Colonic mucosa (tissue), 4 donors: ENCODE results near the gene S1PR4. TPM values are rescaled to one million over a fixed set of nuclear protein-coding genes. Genes with fewer than 3 reads are reported as not detected.
"Not testable (repeated sequence)": the region's sequence is repeated elsewhere in the genome, so short reads cannot be mapped to it uniquely, and the experiment has no call there.

Experiments
- DNase-seq: peaks from one replicate; pipeline ENCODE4 v3.0.0-alpha.2; 2020
- H3K27ac ChIP-seq: fragments of 200-600 bp; one replicate; pipeline ENCODE4 v1.8.0; 2021
- H3K27me3 ChIP-seq: fragments of 200-600 bp; one replicate; pipeline ENCODE4 v1.8.0; 2021
- H3K36me3 ChIP-seq: fragments of 200-600 bp; one replicate; pipeline ENCODE4 v1.8.0; 2021
- H3K4me1 ChIP-seq: fragments of 200-600 bp; one replicate; pipeline ENCODE4 v1.8.0; 2021; ENCODE audit warnings: mild to moderate bottlenecking
- H3K4me3 ChIP-seq: fragments of 200-600 bp; one replicate; pipeline ENCODE4 v1.8.0; 2021
- H3K9ac ChIP-seq, 2 donors: one replicate each; pipeline ENCODE4 v1.7.0; 2013; ENCODE audit warnings: control low read depth in 2 of 2, low read depth in 2 of 2, low read length in 2 of 2
- H3K9me3 ChIP-seq: fragments of 200-600 bp; one replicate; pipeline ENCODE4 v1.8.0; 2021
- intact Hi-C: fragments of 100-400 bp; cut with DNase I; formaldehyde crosslinking; loops from one replicate; pipeline ENCODE4 v1.14.1; 2022
- total RNA-seq, 2 donors: library from RNA; stranded (reverse); fragmentation: NEBNext Ultra II Directional in 1 of 2; extraction: Animal tissue kit (Norgen Biotek cat#: 25700) in 1 of 2; gene quantifications; one replicate each; pipeline ENCODE4 v1.2.1, GENCODE V29; 2021
- TF ChIP-seq, protein P1 (sequence below): fragments of 200-600 bp; IDR thresholded peaks from one replicate; pipeline ENCODE4 v1.8.0; 2022; ENCODE audit warnings: antibody characterized with exemption, mild to moderate bottlenecking
- donor health status: healthy.
- donor health status: DM: no; HTN: no; CAD: no.
- donor health status: DM: no; HTN: no; CAD: no.

S1PR4 gene
- total RNA-seq, 2 donors from 2014 or later = 0.96 to 1.1 TPM

GRCh38 chr19:3220576-3220975, 42.0 kb downstream of the S1PR4 start:
- Histone ChIP-seq H3K9me3 (no peaks in the 10 kb centered on the region), H3K27me3 (peaks cover 7% of the 10 kb centered on the region), H3K4me3 (no peak overlapping the region), H3K4me1 (no peaks in the 10 kb centered on the region), H3K36me3 (no peaks in the 10 kb centered on the region), H3K27ac (no peak overlapping the region), H3K9ac (no peak overlapping the region)
- no peak for DNase-seq
- intact Hi-C loops = no loop called here
- TF ChIP-seq, protein P1, sequence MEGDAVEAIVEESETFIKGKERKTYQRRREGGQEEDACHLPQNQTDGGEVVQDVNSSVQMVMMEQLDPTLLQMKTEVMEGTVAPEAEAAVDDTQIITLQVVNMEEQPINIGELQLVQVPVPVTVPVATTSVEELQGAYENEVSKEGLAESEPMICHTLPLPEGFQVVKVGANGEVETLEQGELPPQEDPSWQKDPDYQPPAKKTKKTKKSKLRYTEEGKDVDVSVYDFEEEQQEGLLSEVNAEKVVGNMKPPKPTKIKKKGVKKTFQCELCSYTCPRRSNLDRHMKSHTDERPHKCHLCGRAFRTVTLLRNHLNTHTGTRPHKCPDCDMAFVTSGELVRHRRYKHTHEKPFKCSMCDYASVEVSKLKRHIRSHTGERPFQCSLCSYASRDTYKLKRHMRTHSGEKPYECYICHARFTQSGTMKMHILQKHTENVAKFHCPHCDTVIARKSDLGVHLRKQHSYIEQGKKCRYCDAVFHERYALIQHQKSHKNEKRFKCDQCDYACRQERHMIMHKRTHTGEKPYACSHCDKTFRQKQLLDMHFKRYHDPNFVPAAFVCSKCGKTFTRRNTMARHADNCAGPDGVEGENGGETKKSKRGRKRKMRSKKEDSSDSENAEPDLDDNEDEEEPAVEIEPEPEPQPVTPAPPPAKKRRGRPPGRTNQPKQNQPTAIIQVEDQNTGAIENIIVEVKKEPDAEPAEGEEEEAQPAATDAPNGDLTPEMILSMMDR = no peak

DNA sequence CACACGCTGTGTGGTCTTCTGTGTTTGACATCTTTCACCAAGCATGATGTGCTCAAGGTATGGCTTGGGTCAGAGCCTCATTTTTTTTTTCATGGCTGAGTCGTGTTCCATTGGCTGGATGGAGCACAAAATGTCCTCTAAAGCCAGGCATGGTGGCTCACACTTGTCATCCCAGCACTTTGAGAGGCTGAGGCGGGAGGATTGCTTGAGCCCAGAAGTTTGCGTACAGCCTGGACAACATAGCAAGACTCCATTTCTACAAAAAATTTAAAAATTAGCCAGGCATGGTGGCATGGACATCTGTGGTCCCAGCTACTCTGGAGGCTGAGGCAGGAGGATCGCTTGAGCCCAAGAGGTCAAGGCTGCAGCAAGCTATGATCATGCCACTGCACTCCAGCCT, 43.0 kb downstream of the S1PR4 start:
- H3K9ac ChIP-seq, H3K9me3 ChIP-seq, H3K27ac ChIP-seq, DNase-seq, intact Hi-C loops, H3K36me3 ChIP-seq, H3K4me3 ChIP-seq, H3K4me1 ChIP-seq: not testable (repeated sequence)
- H3K27me3 ChIP-seq = peaks cover 12% of the 10 kb centered on the region

DNA sequence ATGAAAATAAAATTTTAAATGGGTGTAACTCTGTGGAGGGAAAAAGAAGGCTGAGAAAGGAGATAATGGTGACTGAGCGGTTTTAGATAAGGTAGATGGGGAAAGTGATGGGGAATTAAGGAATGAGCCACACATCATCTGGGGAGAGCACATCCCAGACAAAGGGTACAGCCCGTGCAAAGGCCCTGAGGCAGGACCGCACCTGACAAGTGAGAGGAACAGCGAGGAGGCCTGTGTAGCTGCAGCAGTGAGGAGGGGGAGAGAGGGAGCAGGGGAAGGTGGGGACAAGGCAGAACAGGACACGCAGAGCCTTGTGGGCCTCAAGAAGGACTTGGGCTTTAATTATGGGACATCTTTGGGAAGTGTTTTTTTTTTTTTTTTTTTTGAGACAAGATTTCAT, 44.1 kb downstream of the S1PR4 start:
- H3K27ac ChIP-seq = no peak overlapping the region
- H3K9ac ChIP-seq = no peak overlapping the region
- H3K4me1 ChIP-seq = no peaks in the 10 kb centered on the region
- peaks cover 16% of the 10 kb centered on the region for H3K27me3 ChIP-seq
- no peaks in the 10 kb centered on the region for H3K9me3 ChIP-seq
- intact Hi-C loops = no loop called here
- TF ChIP-seq, protein P1 = no peak
- no peak overlapping the region for H3K4me3 ChIP-seq
- no peaks in the 10 kb centered on the region for H3K36me3 ChIP-seq
- no peak for DNase-seq

DNA sequence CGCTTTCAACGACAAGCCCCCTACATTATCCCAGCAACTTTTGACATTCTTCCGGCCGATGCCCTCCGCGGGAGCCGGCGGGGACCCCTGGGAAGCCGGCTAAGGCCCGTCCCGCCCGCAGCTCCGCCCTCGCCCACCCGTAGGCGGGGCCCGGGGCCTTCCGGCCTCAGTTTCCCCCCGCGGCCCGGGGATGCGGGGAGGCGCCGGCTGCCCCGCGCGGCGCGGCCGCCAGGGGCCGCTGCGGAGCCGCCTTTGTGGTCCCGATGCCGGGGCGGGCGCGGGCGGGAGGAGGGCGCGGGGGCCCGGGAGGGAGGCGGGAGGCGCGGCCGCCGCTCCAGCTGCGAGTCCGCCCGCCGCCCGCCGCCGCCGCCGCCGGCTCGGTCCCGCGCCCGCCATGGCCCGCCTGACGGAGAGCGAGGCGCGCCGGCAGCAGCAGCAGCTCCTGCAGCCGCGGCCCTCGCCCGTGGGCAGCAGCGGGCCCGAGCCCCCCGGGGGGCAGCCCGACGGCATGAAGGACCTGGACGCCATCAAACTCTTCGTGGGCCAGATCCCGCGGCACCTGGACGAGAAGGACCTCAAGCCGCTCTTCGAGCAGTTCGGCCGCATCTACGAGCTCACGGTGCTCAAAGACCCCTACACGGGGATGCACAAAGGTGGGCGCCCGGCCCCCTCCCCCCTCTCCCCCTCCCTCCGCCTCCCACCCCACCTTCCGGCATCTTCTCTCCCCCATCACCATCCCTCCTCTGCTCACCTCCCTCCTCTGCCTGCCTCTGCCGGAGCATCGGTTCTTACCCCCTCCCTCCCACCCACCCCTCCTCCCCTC, 46.0 kb downstream of the S1PR4 start, which contains the start of gene CELF5:
Gene CELF5 (plus strand): TSS at position 316 of the 823 bp plus-strand sequence. CDS start 79 bp downstream, at position 395.
- Histone ChIP-seq H3K4me3 (no peak within 1 kb of the TSS), H3K9ac (no peak within 1 kb of the TSS), H3K36me3 (no peaks in the 10 kb centered on the region), H3K9me3 (no peaks in the 10 kb centered on the region), H3K27ac (no peak within 1 kb of the TSS), H3K4me1 (no peaks in the 10 kb centered on the region), H3K27me3 (peaks cover 21% of the 10 kb centered on the region)
- intact Hi-C loops = no loop called here
- DNase-seq = peak; percentile 40
- TF ChIP-seq, protein P1 = peak; percentile 25

DNA sequence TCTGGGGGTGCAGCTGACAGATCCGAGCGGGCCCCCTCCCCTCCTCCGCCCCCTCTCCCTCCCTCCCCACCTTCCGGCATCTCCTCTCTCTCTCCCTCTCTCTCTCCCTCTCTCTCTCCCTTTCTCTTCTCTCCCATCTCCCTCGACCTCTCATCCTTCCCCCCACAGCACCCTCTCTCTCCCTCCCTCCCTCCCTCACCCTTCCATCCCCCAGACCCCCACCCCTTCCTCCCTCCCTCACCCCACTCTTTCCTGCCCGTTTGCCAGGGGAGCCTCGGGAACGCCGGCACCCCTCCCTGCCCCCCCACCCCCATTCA, 46.6 kb downstream of the S1PR4 start:
- no peak overlapping the region for H3K4me3 ChIP-seq
- no peak overlapping the region for H3K27ac ChIP-seq
- intact Hi-C loops = no loop called here
- no peaks in the 10 kb centered on the region for H3K4me1 ChIP-seq
- TF ChIP-seq, protein P1 = no peak
- H3K9ac ChIP-seq = no peak overlapping the region
- no peak for DNase-seq
- H3K36me3 ChIP-seq = no peaks in the 10 kb centered on the region
- no peaks in the 10 kb centered on the region for H3K9me3 ChIP-seq
- H3K27me3 ChIP-seq = peaks cover 21% of the 10 kb centered on the region

- TF ChIP-seq, protein P1 = no peak
- no peak for DNase-seq
- H3K27me3 ChIP-seq = peaks cover 21% of the 10 kb centered on the region
- no peak overlapping the region for H3K4me3 ChIP-seq
- intact Hi-C loops = no loop called here
- no peaks in the 10 kb centered on the region for H3K9me3 ChIP-seq
- H3K9ac ChIP-seq = no peak overlapping the region
- H3K4me1 ChIP-seq = no peaks in the 10 kb centered on the region
- no peaks in the 10 kb centered on the region for H3K36me3 ChIP-seq
- H3K27ac ChIP-seq = no peak overlapping the region
Observed at GRCh38 chr19:3225677-3226093, 47.1 kb downstream of the S1PR4 start.
